T-helper 9 cell (primary cell): ENCODE results near the gene MRC2.

Source experiments
- DNase-seq: peaks from one replicate; pipeline ENCODE4 v3.0.0-alpha.2; 2020

The MRC2 gene

DNA sequence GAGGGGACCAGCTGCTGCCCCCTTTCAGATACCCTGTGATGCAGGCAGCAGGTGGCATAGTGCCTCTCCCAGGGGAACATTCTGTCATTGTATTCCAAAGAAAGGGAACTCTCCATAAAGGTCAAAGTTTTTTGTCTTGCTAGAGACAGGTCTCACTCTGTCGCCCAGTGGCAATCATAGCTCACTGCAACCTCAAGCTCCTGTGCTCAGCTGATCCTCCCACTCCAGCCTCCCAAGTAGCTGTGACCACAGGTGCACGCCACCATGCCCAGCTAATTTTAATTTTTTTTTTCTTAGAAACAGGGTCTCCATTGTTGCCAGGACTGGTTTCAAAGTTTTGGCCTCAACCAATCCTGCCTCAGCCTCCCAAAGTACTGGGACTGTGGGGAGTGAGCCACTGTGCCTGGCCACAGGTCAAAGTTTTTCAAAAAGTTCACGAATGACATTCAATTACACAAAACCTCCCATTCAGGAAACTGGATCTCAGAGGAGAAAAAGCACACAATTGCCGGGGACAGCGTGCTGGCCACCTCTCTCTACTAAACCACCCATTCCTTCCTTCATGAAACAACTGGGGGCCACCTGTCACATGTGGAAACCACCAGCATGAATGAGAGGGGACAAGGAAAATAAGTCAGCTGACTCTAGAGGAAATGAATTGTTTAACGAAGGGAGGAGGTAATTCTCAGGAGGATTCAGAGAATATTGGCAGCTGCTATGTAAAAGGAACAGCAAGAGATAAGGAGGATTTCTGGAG is 100.6 kb downstream of the MRC2 start:
- DNase-seq = no peak

DNA sequence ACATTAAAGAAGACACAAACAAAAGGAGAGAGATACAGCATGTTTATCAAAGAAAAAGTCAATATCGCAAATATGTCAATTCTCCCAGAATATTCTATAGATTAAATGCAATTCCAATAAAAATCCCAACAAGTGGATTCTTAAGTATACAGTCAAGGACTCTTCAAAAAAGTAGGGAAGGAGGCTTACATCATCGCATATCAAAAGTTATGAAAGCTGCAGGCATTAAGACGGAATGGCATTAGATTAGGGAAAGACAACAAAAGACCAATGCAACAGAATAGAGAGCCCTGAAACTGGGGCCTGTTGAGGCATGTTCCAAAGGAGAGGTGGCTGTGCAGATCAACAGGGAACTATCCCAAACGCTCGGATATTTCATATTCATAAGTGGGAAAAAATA is 104.7 kb downstream of the MRC2 start:
- no peak for DNase-seq

- DNase-seq = no peak
Observed at GRCh38 chr17:62735044-62735651, 107.7 kb downstream of the MRC2 start.

DNA sequence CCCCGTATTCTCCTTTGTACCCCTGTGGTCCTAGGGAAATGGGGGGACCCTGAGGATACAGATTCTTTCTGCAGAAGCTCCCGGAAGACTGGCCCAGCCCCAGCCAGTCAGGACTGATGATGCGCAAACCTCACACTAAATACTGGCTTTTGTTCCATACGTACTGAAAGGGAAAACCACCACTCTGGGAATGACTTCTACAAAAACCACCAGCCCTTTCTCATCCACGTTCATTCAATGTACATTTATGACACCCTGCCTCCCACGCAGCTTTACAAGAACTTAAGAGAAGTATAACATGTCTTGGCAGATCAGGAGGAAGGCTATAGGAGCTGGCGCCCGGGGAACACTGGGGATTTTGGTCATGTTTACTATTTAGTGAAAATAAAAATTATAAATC is 110.0 kb downstream of the MRC2 start:
- DNase-seq = no peak

GRCh38 chr17:62738281-62738680 is 110.8 kb downstream of the MRC2 start:
- no peak for DNase-seq

DNA sequence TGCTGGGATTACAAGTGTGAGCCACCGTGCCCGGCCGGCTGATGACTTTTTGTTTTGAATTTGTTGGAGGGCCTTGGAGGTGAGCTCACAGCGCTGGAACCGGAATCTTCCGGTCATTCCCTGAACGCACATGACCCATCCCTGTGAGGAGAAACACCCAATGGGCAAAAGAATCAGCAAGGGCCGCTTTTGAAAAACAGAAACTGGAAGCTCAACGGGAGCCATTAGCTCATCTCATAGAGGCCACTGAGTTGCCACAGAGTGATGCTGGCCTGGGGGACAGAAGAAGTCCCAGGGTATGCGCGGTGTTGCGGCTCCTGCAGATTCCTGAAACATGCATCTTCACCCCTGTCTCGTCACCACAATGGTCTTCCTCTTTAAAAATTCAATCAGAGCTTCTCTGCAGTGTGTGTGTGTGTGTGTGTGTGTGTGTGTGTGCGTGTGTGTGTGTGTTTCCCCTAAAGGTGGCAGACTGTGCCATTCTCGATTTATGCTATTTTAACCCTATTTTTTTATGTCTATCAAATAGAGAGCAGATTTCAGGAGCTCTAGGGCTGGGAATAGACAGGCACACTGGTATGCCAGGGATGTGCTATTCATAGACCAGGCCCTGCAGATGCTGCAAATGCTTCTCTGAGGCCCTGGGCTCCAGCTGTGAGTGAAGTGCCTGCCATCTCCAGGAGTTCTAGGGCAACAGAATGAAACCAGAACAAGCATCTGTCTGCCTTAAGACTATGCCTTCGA is 112.3 kb downstream of the MRC2 start:
- no peak for DNase-seq

DNA sequence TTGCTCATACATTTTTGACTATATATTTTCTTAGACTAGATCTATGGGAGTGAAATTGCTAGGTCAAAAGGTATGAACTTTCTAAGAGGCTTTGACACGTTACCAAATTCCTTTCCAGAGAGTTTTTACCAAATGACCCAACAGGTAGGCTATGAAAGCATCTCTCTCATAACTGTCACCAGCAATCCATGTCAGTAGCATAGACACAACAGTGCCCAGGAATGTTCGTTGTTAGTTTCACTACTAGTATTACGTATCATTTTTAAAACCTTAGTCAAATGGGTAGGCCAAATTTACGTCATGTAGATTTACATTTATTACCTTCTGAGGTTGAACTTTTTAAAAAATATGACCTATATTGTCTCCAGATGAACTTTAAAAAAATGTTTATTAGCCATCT is 113.8 kb downstream of the MRC2 start:
- no peak for DNase-seq
